OCI-LY1 (cell line): ENCODE data around the gene BMP8A.

Source experiments
- EZH2 ChIP-seq: fragments of 200-600 bp; sonication (generic), shearing (Covaris generic); IDR thresholded peaks from 2 replicates; pipeline ENCODE4 v1.8.0; 2017; ENCODE audit warnings: borderline replicate concordance, mixed run types, mild to moderate bottlenecking, antibody characterized with exemption, low read length, moderate library complexity, mixed read lengths
- TF ChIP-seq, protein P1 (sequence below): fragments of 200-600 bp; sonication (generic), shearing (Covaris generic); IDR thresholded peaks from 2 replicates; pipeline ENCODE4 v1.5.1; 2017; ENCODE audit warnings: mild to moderate bottlenecking, antibody characterized with exemption, low read length, moderate library complexity, mixed read lengths

DNA sequence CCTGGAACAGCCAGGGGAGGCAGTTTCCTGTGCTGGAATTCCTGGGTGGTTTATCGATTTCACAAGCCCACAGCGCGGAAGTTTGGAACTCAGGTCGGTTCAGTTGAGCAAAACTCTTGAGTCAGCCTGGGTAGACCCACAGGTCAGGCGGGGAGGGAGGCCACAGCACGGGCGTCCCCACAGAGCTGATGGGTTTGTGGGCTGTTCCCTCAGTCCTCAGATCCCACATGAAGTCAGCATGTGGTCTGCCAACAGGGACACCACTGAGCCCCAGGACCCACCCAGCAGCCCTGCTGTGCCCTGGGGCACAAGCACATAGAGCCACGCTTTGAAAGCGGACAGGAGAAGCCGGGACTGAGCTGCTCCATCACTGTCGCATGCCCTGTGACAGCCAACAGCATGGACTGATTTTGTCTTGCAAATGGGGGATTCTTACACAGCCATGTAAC lies 17.4 kb downstream of the BMP8A start:
- TF ChIP-seq EZH2: no peak
- TF ChIP-seq, protein P1, sequence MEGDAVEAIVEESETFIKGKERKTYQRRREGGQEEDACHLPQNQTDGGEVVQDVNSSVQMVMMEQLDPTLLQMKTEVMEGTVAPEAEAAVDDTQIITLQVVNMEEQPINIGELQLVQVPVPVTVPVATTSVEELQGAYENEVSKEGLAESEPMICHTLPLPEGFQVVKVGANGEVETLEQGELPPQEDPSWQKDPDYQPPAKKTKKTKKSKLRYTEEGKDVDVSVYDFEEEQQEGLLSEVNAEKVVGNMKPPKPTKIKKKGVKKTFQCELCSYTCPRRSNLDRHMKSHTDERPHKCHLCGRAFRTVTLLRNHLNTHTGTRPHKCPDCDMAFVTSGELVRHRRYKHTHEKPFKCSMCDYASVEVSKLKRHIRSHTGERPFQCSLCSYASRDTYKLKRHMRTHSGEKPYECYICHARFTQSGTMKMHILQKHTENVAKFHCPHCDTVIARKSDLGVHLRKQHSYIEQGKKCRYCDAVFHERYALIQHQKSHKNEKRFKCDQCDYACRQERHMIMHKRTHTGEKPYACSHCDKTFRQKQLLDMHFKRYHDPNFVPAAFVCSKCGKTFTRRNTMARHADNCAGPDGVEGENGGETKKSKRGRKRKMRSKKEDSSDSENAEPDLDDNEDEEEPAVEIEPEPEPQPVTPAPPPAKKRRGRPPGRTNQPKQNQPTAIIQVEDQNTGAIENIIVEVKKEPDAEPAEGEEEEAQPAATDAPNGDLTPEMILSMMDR: no peak
